ENCODE measurements around the gene VIT. TPM values are rescaled to one million over a fixed set of nuclear protein-coding genes. Genes with fewer than 3 reads are reported as not detected.

VIT gene
- total RNA-seq, 1 donor from 2014 or later: 4.2 TPM

- peak; percentile 73 to 80 for ATAC-seq
- peak; percentile 71 for TF ChIP-seq CTCF (IDR thresholded peaks at IDR 0.05)
- H3K36me3 ChIP-seq: no peaks in the 10 kb centered on the region
- H3K4me3 ChIP-seq: no peak overlapping the region
- intact Hi-C loops (cut with DNase I): no loop called here
- H3K9me3 ChIP-seq: no peaks in the 10 kb centered on the region
- H3K4me1 ChIP-seq: peaks cover 5% of the 10 kb centered on the region
- no peak for DNase-seq
- peaks cover 7% of the 10 kb centered on the region for H3K27me3 ChIP-seq (ENCODE audit: low read depth)
- H3K27ac ChIP-seq: no peak overlapping the region
Observed at GRCh38 chr2:36663851-36664695, 32.4 kb upstream of the VIT start.

GRCh38 chr2:36664696-36665076 is 31.8 kb upstream of the VIT start:
- intact Hi-C loops (cut with DNase I): no loop called here

GRCh38 chr2:36667931-36668330 is 28.6 kb upstream of the VIT start:
- DNase-seq: no peak
- intact Hi-C loops (cut with DNase I): no loop called here
- Histone ChIP-seq H3K36me3 (no peaks in the 10 kb centered on the region), H3K27ac (no peak overlapping the region), H3K4me1 (peaks cover 5% of the 10 kb centered on the region), H3K9me3 (no peaks in the 10 kb centered on the region), H3K27me3 (ENCODE audit: low read depth) (peaks cover 7% of the 10 kb centered on the region), H3K4me3 (no peak overlapping the region)
- ATAC-seq: no peak
- no peak for TF ChIP-seq CTCF (IDR thresholded peaks at IDR 0.05)

More at GRCh38 chr2:36664696-36665076, 31.8 kb upstream of the VIT start:
- ATAC-seq (no peak), DNase-seq (no peak)
- Histone ChIP-seq H3K27ac (no peak overlapping the region), H3K27me3 (ENCODE audit: low read depth) (peaks cover 7% of the 10 kb centered on the region), H3K36me3 (no peaks in the 10 kb centered on the region), H3K4me3 (no peak overlapping the region), H3K9me3 (no peaks in the 10 kb centered on the region), H3K4me1 (peaks cover 5% of the 10 kb centered on the region)
- TF ChIP-seq CTCF (IDR thresholded peaks at IDR 0.05): no peak

GRCh38 chr2:36670881-36671595 is 25.5 kb upstream of the VIT start:
- H3K4me3 ChIP-seq: no peak overlapping the region
- intact Hi-C loops (cut with DNase I): no loop called here
- no peak for ATAC-seq
- no peaks in the 10 kb centered on the region for H3K36me3 ChIP-seq
- no peaks in the 10 kb centered on the region for H3K4me1 ChIP-seq
- no peak overlapping the region for H3K27ac ChIP-seq
- TF ChIP-seq CTCF (IDR thresholded peaks at IDR 0.05): no peak
- no peak for DNase-seq
- no peaks in the 10 kb centered on the region for H3K9me3 ChIP-seq
- no peaks in the 10 kb centered on the region for H3K27me3 ChIP-seq (ENCODE audit: low read depth)

GRCh38 chr2:36671731-36672130 is 24.8 kb upstream of the VIT start:
- no peak for ATAC-seq
- Histone ChIP-seq H3K27ac (no peak overlapping the region), H3K4me1 (no peaks in the 10 kb centered on the region), H3K27me3 (ENCODE audit: low read depth) (no peaks in the 10 kb centered on the region), H3K4me3 (no peak overlapping the region), H3K36me3 (no peaks in the 10 kb centered on the region), H3K9me3 (no peaks in the 10 kb centered on the region)
- intact Hi-C loops (cut with DNase I): no loop called here
- TF ChIP-seq CTCF (IDR thresholded peaks at IDR 0.05): no peak
- no peak for DNase-seq
